ENCODE measurements around the gene DLG2. TPM values are rescaled to one million over a fixed set of nuclear protein-coding genes. Genes with fewer than 3 reads are reported as not detected.

DLG2 gene
- total RNA-seq, 2 donors from 2014 or later: 3.8 to 16.4 TPM

DNA sequence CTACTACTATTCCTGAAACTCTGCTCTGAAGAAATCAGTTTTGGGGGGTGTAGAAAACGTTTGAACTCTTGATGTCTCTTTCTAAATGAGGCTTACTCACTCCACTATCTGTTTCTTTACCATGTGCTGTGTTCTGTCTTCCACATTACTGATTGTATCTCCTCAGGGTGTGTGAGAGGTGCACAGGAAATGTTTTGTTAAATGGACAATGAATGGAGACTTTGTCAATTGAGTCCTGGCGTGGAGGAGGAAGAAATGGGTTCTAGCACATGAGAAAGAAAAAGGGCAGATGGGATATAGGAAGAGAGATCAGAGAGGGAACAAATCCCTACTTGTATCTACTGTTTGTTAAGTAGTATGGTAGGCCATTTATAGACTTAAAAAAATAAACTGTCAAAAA lies 1763.9 kb downstream of the DLG2 start:
- no peak for TF ChIP-seq CTCF (IDR thresholded peaks at IDR 0.05)
- H3K27ac ChIP-seq: no peak overlapping the region
- ATAC-seq (ENCODE audit: insufficient number of reproducible peaks, low FRiP score, low read depth) (no peak), DNase-seq (ENCODE audit: low spot score) (no peak)
- H3K9me3 ChIP-seq: no peaks in the 10 kb centered on the region
- H3K4me3 ChIP-seq: no peak overlapping the region
- H3K36me3 ChIP-seq: no peaks in the 10 kb centered on the region
- no peaks in the 10 kb centered on the region for H3K4me1 ChIP-seq (ENCODE audit: control insufficient read depth in 1 of 2, low read depth in 2 of 2)
- H3K27me3 ChIP-seq (replicated peaks; ENCODE audit: insufficient read depth): no peaks in the 10 kb centered on the region

DNA sequence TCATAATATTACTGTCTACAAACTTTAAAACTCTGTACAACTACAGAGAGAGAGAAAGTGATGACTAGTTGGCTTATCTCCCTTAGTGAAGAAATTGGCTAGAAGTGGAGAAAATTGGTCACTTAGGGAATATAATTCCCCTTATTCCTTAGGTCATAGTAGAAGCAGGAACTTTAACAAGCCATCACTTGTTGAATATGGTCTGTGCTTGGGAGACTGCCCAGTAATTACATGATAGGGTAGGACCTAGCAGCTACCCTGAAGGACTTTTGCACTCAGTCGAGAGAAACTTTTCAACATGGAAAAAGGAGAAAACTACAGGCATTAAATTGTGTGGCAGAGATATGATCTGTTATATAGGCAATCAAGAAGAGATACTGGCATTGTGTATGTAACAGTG lies 1764.5 kb downstream of the DLG2 start:
- ATAC-seq (ENCODE audit: insufficient number of reproducible peaks, low FRiP score, low read depth): no peak
- H3K4me3 ChIP-seq: no peak overlapping the region
- H3K27ac ChIP-seq: no peak overlapping the region
- no peaks in the 10 kb centered on the region for H3K9me3 ChIP-seq
- no peaks in the 10 kb centered on the region for H3K4me1 ChIP-seq (ENCODE audit: control insufficient read depth in 1 of 2, low read depth in 2 of 2)
- H3K36me3 ChIP-seq: no peaks in the 10 kb centered on the region
- no peak for DNase-seq (ENCODE audit: low spot score)
- H3K27me3 ChIP-seq (replicated peaks; ENCODE audit: insufficient read depth): no peaks in the 10 kb centered on the region
- no peak for TF ChIP-seq CTCF (IDR thresholded peaks at IDR 0.05)

DNA sequence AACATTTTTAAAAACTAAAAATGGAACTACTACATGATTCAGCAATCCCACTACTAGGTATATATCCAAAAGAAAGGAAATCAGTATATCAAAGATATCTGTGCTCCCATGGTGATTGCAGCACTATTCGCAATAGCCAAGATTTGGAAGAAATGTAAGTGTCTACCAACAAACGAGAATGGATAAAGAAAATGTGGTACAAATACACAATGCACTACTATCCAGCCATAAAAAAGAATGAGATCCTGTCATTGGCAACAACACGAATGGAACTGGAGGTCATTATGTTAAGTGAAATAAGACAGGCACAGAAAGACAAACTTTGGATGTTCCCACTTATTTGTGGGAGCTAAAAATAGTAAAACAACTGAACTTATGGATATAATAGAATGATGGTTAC lies 1765.1 kb downstream of the DLG2 start:
- no peaks in the 10 kb centered on the region for H3K27me3 ChIP-seq (replicated peaks; ENCODE audit: insufficient read depth)
- no peaks in the 10 kb centered on the region for H3K4me1 ChIP-seq (ENCODE audit: control insufficient read depth in 1 of 2, low read depth in 2 of 2)
- no peak overlapping the region for H3K27ac ChIP-seq
- no peaks in the 10 kb centered on the region for H3K36me3 ChIP-seq
- no peaks in the 10 kb centered on the region for H3K9me3 ChIP-seq
- DNase-seq (ENCODE audit: low spot score) (no peak), ATAC-seq (ENCODE audit: insufficient number of reproducible peaks, low FRiP score, low read depth) (no peak)
- no peak for TF ChIP-seq CTCF (IDR thresholded peaks at IDR 0.05)
- no peak overlapping the region for H3K4me3 ChIP-seq

GRCh38 chr11:83858694-83859093 lies 1768.5 kb downstream of the DLG2 start:
- no peaks in the 10 kb centered on the region for H3K27me3 ChIP-seq (replicated peaks; ENCODE audit: insufficient read depth)
- H3K36me3 ChIP-seq: no peaks in the 10 kb centered on the region
- H3K4me1 ChIP-seq (ENCODE audit: control insufficient read depth in 1 of 2, low read depth in 2 of 2): no peaks in the 10 kb centered on the region
- no peak for DNase-seq (ENCODE audit: low spot score)
- no peaks in the 10 kb centered on the region for H3K9me3 ChIP-seq
- H3K4me3 ChIP-seq: no peak overlapping the region
- ATAC-seq (ENCODE audit: insufficient number of reproducible peaks, low FRiP score, low read depth): no peak
- TF ChIP-seq CTCF (IDR thresholded peaks at IDR 0.05): no peak
- no peak overlapping the region for H3K27ac ChIP-seq

DNA sequence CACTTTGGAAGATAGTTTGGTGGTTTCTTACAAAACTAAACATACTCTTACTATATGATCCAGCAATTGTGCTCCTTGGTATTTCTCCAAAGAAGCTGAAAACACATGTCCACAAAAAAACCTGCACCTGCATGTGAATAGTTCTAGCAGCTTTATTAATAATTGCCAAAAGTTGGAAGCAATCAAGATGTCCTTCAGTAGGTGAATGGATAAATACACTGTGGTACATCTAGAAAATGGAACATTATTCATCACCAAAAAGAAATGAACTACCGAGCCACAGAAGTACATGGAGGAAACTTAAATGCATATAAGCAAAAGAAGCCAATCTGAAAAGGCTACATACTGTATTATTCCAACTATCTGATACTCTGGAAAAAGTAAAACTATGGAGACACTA lies 1771.9 kb downstream of the DLG2 start:
- no peaks in the 10 kb centered on the region for H3K36me3 ChIP-seq
- H3K4me3 ChIP-seq: no peak overlapping the region
- no peak for TF ChIP-seq CTCF (IDR thresholded peaks at IDR 0.05)
- H3K4me1 ChIP-seq (ENCODE audit: control insufficient read depth in 1 of 2, low read depth in 2 of 2): no peaks in the 10 kb centered on the region
- H3K27ac ChIP-seq: no peak overlapping the region
- DNase-seq (ENCODE audit: low spot score) (no peak), ATAC-seq (ENCODE audit: insufficient number of reproducible peaks, low FRiP score, low read depth) (no peak)
- no peaks in the 10 kb centered on the region for H3K27me3 ChIP-seq (replicated peaks; ENCODE audit: insufficient read depth)
- no peaks in the 10 kb centered on the region for H3K9me3 ChIP-seq

Data from thoracic aorta (tissue), 2 donors.